HCT116 (cell line): ENCODE measurements around the gene SULT1E1. TPM values are rescaled to one million over a fixed set of nuclear protein-coding genes. Genes with fewer than 3 reads are reported as not detected.

ENCODE experiments used
- ATAC-seq: fragments of 200-7000 bp; cut with Tn5 transposase; 2 replicates; pipeline ENCODE4 v1.9.1; 2020; ENCODE audit warnings: mild to moderate bottlenecking, moderate library complexity
- BruUV-seq: library from RNA; stranded (reverse); fragments of 400-500 nt; replicated peaks from 2 replicates; lab custom pipeline; 2021; lab: Mats Ljungman, UMichigan
- CTCF ChIA-PET: fragments of 300-600 bp; sonication (Branson Sonifier 250); formaldehyde crosslinking; loops from one replicate; lab custom pipeline; 2021; ENCODE audit warnings: antibody characterized with exemption; lab: Charles Lee
- POLR2A ChIA-PET: fragments of 300-600, 350-600 bp; sonication (Branson Sonifier 250); formaldehyde crosslinking; loops from one replicate; lab custom pipeline; 2021; ENCODE audit warnings: antibody characterized with exemption; lab: Charles Lee
- RAD21 ChIA-PET, 2 experiments: fragments of 300-600 bp; sonication (Branson Sonifier 250); formaldehyde crosslinking; loops; one replicate each; lab custom pipeline; 2023; ENCODE audit warnings: low total read pairs in 2 of 2; ENCODE audit not compliant: uncharacterized antibody in 2 of 2, unreplicated experiment in 2 of 2, low non-redundant PET in 1 of 2; lab: Charles Lee
- DNase-seq: peaks from one replicate; pipeline ENCODE4 v3.0.0-alpha.2; 2010; ENCODE audit warnings: low read depth, low spot score
- H2AFZ ChIP-seq: fragments of 200-600 bp; shearing (Covaris generic), sonication (generic); 2 replicates; pipeline ENCODE4 v1.6.1; 2017; ENCODE audit warnings: low read depth, mixed run types, mixed read lengths, antibody characterized with exemption, low read length; ENCODE audit not compliant: poor library complexity, severe bottlenecking
- H3K27ac ChIP-seq: 2 replicates; pipeline ENCODE4 v1.5.1; 2012; ENCODE audit warnings: low read depth, low read length
- H3K27me3 ChIP-seq: fragments of 200-600 bp; sonication (generic); 2 replicates; pipeline ENCODE4 v1.6.1; 2016; ENCODE audit warnings: mixed run types, low read length, mixed read lengths; ENCODE audit not compliant: insufficient read depth
- H3K36me3 ChIP-seq, 2 experiments: fragments of 200-500 bp in 1 of 2; fragments of 200-600 bp in 1 of 2; sonication (Bioruptor generic) in 1 of 2; sonication (generic) in 1 of 2; 2 replicates each; pipeline versions ENCODE4 v1.5.1 to v1.6.1; 2014 to 2016; ENCODE audit warnings: low read length in 2 of 2, inconsistent platforms in 1 of 2, mixed read lengths in 1 of 2, mixed run types in 1 of 2; ENCODE audit not compliant: insufficient read depth in 2 of 2, control insufficient read depth in 1 of 2
- H3K4me1 ChIP-seq, 2 experiments: fragments of 200-600 bp in 1 of 2; sonication (generic) in 1 of 2; 2 replicates each; pipeline versions ENCODE4 v1.5.1 to v1.6.1; 2012 to 2017; ENCODE audit warnings: low read length in 2 of 2, inconsistent platforms in 1 of 2, mild to moderate bottlenecking in 1 of 2, mixed read lengths in 1 of 2, mixed run types in 1 of 2, moderate library complexity in 1 of 2; ENCODE audit not compliant: insufficient read depth in 2 of 2, control insufficient read depth in 1 of 2
- H3K4me2 ChIP-seq: fragments of 200-600 bp; sonication (generic); 2 replicates; pipeline ENCODE4 v1.6.1; 2017; ENCODE audit warnings: mixed run types, low read length, mixed read lengths
- H3K4me3 ChIP-seq, 2 experiments: fragments of 200-600 bp in 1 of 2; sonication (generic) in 1 of 2; replicated peaks in 1 of 2; 2 replicates each; pipeline ENCODE4 v1.5.1; 2011 to 2016; ENCODE audit warnings: low read length in 2 of 2, control low read depth in 1 of 2, low read depth in 1 of 2, mild to moderate bottlenecking in 1 of 2, mixed read lengths in 1 of 2, mixed run types in 1 of 2
- H3K79me2 ChIP-seq: fragments of 200-600 bp; sonication (generic); 2 replicates; pipeline ENCODE4 v1.6.1; 2017; ENCODE audit warnings: mild to moderate bottlenecking, mixed run types, low read length, moderate library complexity, mixed read lengths; ENCODE audit not compliant: insufficient read depth
- H3K9ac ChIP-seq: fragments of 200-600 bp; sonication (generic); 2 replicates; pipeline ENCODE4 v1.6.1; 2016; ENCODE audit warnings: low read length, mixed read lengths
- H3K9me2 ChIP-seq: fragments of 200-600 bp; sonication (generic), shearing (Covaris generic); 2 replicates; pipeline ENCODE4 v1.6.1; 2017; ENCODE audit warnings: mixed run types, mild to moderate bottlenecking, moderate library complexity; ENCODE audit not compliant: insufficient read depth
- H3K9me3 ChIP-seq, 2 experiments: fragments of 200-500 bp in 1 of 2; fragments of 200-600 bp in 1 of 2; sonication (Bioruptor generic) in 1 of 2; sonication (generic) in 1 of 2; 2 replicates each; pipeline ENCODE4 v1.6.1; 2014 to 2017; ENCODE audit warnings: low read length in 2 of 2, mixed read lengths in 2 of 2, inconsistent platforms in 1 of 2, low read depth in 1 of 2, mild to moderate bottlenecking in 1 of 2, mixed run types in 1 of 2, moderate library complexity in 1 of 2; ENCODE audit not compliant: control insufficient read depth in 1 of 2, insufficient read depth in 1 of 2
- H4K20me1 ChIP-seq: fragments of 200-600 bp; sonication (generic), shearing (Covaris generic); 2 replicates; pipeline ENCODE4 v1.6.1; 2017; ENCODE audit warnings: mixed run types, mild to moderate bottlenecking, moderate library complexity; ENCODE audit not compliant: insufficient read depth
- CBX3 ChIP-seq: IDR thresholded peaks from 2 replicates; pipeline ENCODE4 v1.6.1; 2012; ENCODE audit warnings: low read depth
- ELF1 ChIP-seq: IDR thresholded peaks from 2 replicates; pipeline ENCODE4 v1.6.1; 2012; ENCODE audit warnings: low read depth, borderline replicate concordance
- EZH2 ChIP-seq: fragments of 200-600 bp; sonication (generic); IDR thresholded peaks from 2 replicates; pipeline ENCODE4 v1.6.1; 2017; ENCODE audit warnings: antibody characterized with exemption, mixed run types
- EZH2phosphoT487 ChIP-seq: fragments of 200-600 bp; IDR thresholded peaks from 2 replicates; pipeline ENCODE4 v1.6.1; 2018; ENCODE audit warnings: antibody characterized with exemption, borderline replicate concordance
- POLR2AphosphoS5 ChIP-seq: IDR thresholded peaks from 2 replicates; pipeline ENCODE4 v1.6.1; 2011; ENCODE audit warnings: mild to moderate bottlenecking, low read depth, low read length, moderate library complexity
- RAD21 ChIP-seq: IDR thresholded peaks from 2 replicates; pipeline ENCODE4 v1.6.1; 2012; ENCODE audit warnings: low read depth, mild to moderate bottlenecking
- SIN3A ChIP-seq: IDR thresholded peaks from 2 replicates; pipeline ENCODE4 v1.6.1; 2012; ENCODE audit warnings: low read depth
- SP1 ChIP-seq: IDR thresholded peaks from 2 replicates; pipeline ENCODE4 v1.6.1; 2012; ENCODE audit warnings: low read depth
- YY1 ChIP-seq: IDR thresholded peaks from 2 replicates; pipeline ENCODE4 v1.6.1; 2011; ENCODE audit warnings: low read length, low read depth, moderate library complexity, mild to moderate bottlenecking; ENCODE audit not compliant: insufficient replicate concordance; ENCODE audit errors: extremely low read depth
- intact Hi-C: fragments of 100-400 bp; cut with micrococcal nuclease; formaldehyde crosslinking; loops from 2 replicates; pipeline ENCODE4 v1.10.0; 2022
- total RNA-seq: library from RNA; stranded (reverse); gene quantifications from one replicate; pipeline ENCODE4 v1.2.1, GENCODE V29; 2021; ENCODE audit not compliant: unreplicated experiment
- TF ChIP-seq, protein P1 (sequence below): IDR thresholded peaks from 2 replicates; pipeline ENCODE4 v1.6.1; 2012; ENCODE audit warnings: low read depth

SULT1E1 gene
- total RNA-seq, 1 experiment from 2014 or later, result not detected

DNA sequence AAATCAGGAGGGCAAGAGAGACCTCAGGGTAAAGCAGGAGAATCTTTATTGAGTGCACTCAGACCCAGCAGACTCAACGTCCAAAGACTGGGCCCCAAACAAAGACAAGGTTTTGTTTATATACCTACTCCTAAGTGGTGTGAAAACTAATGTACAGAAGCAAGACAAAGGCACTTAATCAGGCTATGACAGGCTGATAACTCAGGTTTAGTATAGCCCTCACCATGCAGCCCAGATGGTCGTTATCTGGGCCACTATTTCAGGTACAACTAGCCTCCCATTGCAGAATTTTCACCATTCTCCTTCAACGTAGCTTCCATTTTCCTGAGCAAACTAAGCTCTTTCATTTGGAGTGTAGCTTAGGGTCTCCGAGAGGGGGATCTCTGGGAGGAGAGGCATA is 36.9 kb downstream of the SULT1E1 start:
- RAD21 ChIA-PET, result interaction anchor here in 1 of 2 experiments (0.9 kb wide), 1 partner anchor 133 kb away, joined by 3 read pairs; no protein-coding TSS in a partner anchor
- CTCF ChIA-PET, result interaction anchor here (1.1 kb wide), 1 partner anchor 133 kb away, joined by 3 read pairs; no protein-coding TSS in a partner anchor
- Histone ChIP-seq H2AFZ (no peak overlapping the region), H3K27me3 (no peaks in the 10 kb centered on the region), H3K27ac (no peak overlapping the region), H3K9me2 (no peaks in the 10 kb centered on the region), H3K4me3 (no peak overlapping the region), H3K36me3 (no peaks in the 10 kb centered on the region), H3K4me1 (no peaks in the 10 kb centered on the region), H3K9me3 (no peaks in the 10 kb centered on the region), H3K9ac (no peak overlapping the region), H4K20me1 (no peaks in the 10 kb centered on the region), H3K79me2 (no peaks in the 10 kb centered on the region), H3K4me2 (no peak overlapping the region)
- no peak for TF ChIP-seq ELF1
- no peak for TF ChIP-seq RAD21
- TF ChIP-seq CBX3, result no peak
- TF ChIP-seq SP1, result no peak
- TF ChIP-seq, protein P1, sequence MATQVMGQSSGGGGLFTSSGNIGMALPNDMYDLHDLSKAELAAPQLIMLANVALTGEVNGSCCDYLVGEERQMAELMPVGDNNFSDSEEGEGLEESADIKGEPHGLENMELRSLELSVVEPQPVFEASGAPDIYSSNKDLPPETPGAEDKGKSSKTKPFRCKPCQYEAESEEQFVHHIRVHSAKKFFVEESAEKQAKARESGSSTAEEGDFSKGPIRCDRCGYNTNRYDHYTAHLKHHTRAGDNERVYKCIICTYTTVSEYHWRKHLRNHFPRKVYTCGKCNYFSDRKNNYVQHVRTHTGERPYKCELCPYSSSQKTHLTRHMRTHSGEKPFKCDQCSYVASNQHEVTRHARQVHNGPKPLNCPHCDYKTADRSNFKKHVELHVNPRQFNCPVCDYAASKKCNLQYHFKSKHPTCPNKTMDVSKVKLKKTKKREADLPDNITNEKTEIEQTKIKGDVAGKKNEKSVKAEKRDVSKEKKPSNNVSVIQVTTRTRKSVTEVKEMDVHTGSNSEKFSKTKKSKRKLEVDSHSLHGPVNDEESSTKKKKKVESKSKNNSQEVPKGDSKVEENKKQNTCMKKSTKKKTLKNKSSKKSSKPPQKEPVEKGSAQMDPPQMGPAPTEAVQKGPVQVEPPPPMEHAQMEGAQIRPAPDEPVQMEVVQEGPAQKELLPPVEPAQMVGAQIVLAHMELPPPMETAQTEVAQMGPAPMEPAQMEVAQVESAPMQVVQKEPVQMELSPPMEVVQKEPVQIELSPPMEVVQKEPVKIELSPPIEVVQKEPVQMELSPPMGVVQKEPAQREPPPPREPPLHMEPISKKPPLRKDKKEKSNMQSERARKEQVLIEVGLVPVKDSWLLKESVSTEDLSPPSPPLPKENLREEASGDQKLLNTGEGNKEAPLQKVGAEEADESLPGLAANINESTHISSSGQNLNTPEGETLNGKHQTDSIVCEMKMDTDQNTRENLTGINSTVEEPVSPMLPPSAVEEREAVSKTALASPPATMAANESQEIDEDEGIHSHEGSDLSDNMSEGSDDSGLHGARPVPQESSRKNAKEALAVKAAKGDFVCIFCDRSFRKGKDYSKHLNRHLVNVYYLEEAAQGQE, result no peak
- POLR2A ChIA-PET, result no interaction called here
- intact Hi-C loops, result loop anchor here (2.0 kb wide), 1 partner anchor 134 kb away; no protein-coding TSS in a partner anchor
- no TSS peak for BruUV-seq
- DNase-seq (no peak), ATAC-seq (no peak)

GRCh38 chr4:69822198-69822597 is 37.7 kb downstream of the SULT1E1 start:
- H3K27ac ChIP-seq, result no peak overlapping the region
- H4K20me1 ChIP-seq, result no peaks in the 10 kb centered on the region
- TF ChIP-seq SP1 (no peak), POLR2AphosphoS5 (no peak), EZH2phosphoT487 (no peak), SIN3A (no peak), EZH2 (no peak), YY1 (no peak)
- DNase-seq (no peak), ATAC-seq (no peak)
- ChIA-PET POLR2A (no interaction called here), CTCF (no interaction called here), RAD21 (no interaction called here)
- no peak overlapping the region for H3K9ac ChIP-seq
- H3K4me3 ChIP-seq, result no peak overlapping the region
- BruUV-seq, result no TSS peak
- no peaks in the 10 kb centered on the region for H3K27me3 ChIP-seq
- H3K36me3 ChIP-seq, result no peaks in the 10 kb centered on the region
- no peaks in the 10 kb centered on the region for H3K4me1 ChIP-seq
- H3K4me2 ChIP-seq, result no peak overlapping the region
- intact Hi-C loops, result loop anchor here (2.0 kb wide), 1 partner anchor 133 kb away; no protein-coding TSS in a partner anchor
- no peak overlapping the region for H2AFZ ChIP-seq
- H3K79me2 ChIP-seq, result no peaks in the 10 kb centered on the region
- no peaks in the 10 kb centered on the region for H3K9me3 ChIP-seq
- H3K9me2 ChIP-seq, result no peaks in the 10 kb centered on the region
